Measurements from ENCODE around the gene CRMP1.

DNA sequence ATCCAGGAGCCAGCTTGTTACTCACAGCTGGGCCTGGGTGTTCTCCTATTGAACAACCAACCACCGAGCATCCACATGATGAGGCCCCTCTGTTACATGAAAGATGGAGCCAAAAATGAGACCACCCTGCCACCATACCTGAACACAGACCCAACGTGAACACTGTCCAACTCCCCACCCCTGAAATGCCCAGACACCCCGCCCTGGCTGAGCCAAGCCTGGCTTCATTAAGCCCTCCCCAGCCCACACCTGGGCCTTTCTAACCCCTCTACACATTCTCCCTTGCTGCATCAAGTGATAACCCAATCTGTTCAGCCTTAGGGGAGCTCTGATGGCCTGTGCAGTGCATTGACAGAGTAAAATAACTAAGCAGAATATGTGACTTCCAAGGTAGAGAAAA lies 101.2 kb downstream of the CRMP1 start:
- TF ChIP-seq, protein P1, sequence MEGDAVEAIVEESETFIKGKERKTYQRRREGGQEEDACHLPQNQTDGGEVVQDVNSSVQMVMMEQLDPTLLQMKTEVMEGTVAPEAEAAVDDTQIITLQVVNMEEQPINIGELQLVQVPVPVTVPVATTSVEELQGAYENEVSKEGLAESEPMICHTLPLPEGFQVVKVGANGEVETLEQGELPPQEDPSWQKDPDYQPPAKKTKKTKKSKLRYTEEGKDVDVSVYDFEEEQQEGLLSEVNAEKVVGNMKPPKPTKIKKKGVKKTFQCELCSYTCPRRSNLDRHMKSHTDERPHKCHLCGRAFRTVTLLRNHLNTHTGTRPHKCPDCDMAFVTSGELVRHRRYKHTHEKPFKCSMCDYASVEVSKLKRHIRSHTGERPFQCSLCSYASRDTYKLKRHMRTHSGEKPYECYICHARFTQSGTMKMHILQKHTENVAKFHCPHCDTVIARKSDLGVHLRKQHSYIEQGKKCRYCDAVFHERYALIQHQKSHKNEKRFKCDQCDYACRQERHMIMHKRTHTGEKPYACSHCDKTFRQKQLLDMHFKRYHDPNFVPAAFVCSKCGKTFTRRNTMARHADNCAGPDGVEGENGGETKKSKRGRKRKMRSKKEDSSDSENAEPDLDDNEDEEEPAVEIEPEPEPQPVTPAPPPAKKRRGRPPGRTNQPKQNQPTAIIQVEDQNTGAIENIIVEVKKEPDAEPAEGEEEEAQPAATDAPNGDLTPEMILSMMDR (IDR thresholded peaks at IDR 0.05; ENCODE audit: borderline replicate concordance, extremely low read depth, low read length, poor library complexity, severe bottlenecking): no peak
- TF ChIP-seq EZH2 (IDR thresholded peaks at IDR 0.05; ENCODE audit: borderline replicate concordance, low read depth, low read length, severe bottlenecking): no peak
